K562 (cell line): ENCODE results near the gene PMPCB. TPM values are rescaled to one million over a fixed set of nuclear protein-coding genes. Genes with fewer than 3 reads are reported as not detected.
A peak's percentile ranks its signal among the peaks of the same experiment; 100 is the strongest.

Source experiments
- ATAC-seq: fragments of 200-7000 bp; cut with Tn5 transposase; 3 replicates; pipeline ENCODE4 v1.9.1; 2020; ENCODE audit warnings: moderate library complexity
- BruUV-seq: library from RNA; stranded (reverse); fragments of 400-500 nt; replicated peaks from 2 replicates; lab custom pipeline; 2021; lab: Mats Ljungman, UMichigan
- CTCF ChIA-PET: fragments of 300-600 bp; formaldehyde crosslinking; extraction: SDS; loops from one replicate; lab custom pipeline; 2021; ENCODE audit warnings: low intra/inter-chr PET ratio; lab: Yijun Ruan, JAX
- POLR2A ChIA-PET: fragments of 300-600, 350-650 bp; sonication (Branson Sonifier 250); formaldehyde crosslinking; extraction: SDS; loops from one replicate; lab custom pipeline; 2021; ENCODE audit warnings: antibody characterized with exemption, inconsistent platforms; lab: Yijun Ruan, JAX
- DNase-seq, 4 experiments: peaks; one replicate each; pipeline versions ENCODE4 v3.0.0 to v3.0.0-alpha.2; 2011 to 2018; ENCODE audit warnings: low spot score in 3 of 4, mixed read lengths in 3 of 4; ENCODE audit errors: extremely low read depth in 1 of 4
- FAIRE-seq: peaks from 2 replicates; lab custom pipeline; 2011; peaks lifted over from hg19 to GRCh38; lab: Jason Lieb, UNC
- H2AFZ ChIP-seq: 2 replicates; pipeline ENCODE4 v1.6.0; 2011; ENCODE audit warnings: low read depth, low read length, control low read depth, inconsistent platforms
- H3K27ac ChIP-seq: fragments of 200-600 bp; 3 replicates; pipeline ENCODE4 v1.8.0; 2011; ENCODE audit warnings: low read depth, mild to moderate bottlenecking, control low read depth, inconsistent platforms, low read length, moderate library complexity, mixed read lengths; ENCODE audit errors: extremely low read depth
- H3K27me3 ChIP-seq, 2 experiments: fragments of 300-600 bp in 1 of 2; 2 replicates in 1 of 2; 3 replicates in 1 of 2; pipeline versions ENCODE4 v1.6.0 to v1.8.0; 2011; ENCODE audit warnings: inconsistent platforms in 2 of 2, low read length in 2 of 2, mild to moderate bottlenecking in 1 of 2, mixed read lengths in 1 of 2, moderate library complexity in 1 of 2; ENCODE audit not compliant: control insufficient read depth in 2 of 2, insufficient read depth in 2 of 2
- H3K36me3 ChIP-seq: fragments of 300-600 bp; 3 replicates; pipeline ENCODE4 v1.8.0; 2011; ENCODE audit warnings: mild to moderate bottlenecking, low read length, inconsistent platforms; ENCODE audit not compliant: control insufficient read depth, insufficient read depth
- H3K4me1 ChIP-seq, 2 experiments: fragments of 200-600 bp in 1 of 2; replicated peaks in 1 of 2; 2 replicates in 1 of 2; 3 replicates in 1 of 2; pipeline versions ENCODE4 v1.5.1 to v1.8.0; 2011; ENCODE audit warnings: inconsistent platforms in 2 of 2, low read length in 2 of 2, mild to moderate bottlenecking in 1 of 2, mixed read lengths in 1 of 2, moderate library complexity in 1 of 2; ENCODE audit not compliant: control insufficient read depth in 2 of 2, insufficient read depth in 2 of 2
- H3K4me2 ChIP-seq: 2 replicates; pipeline ENCODE4 v1.6.1; 2011; ENCODE audit warnings: low read length, control low read depth, inconsistent platforms, mixed read lengths; ENCODE audit not compliant: insufficient read depth
- H3K4me3 ChIP-seq: fragments of 200-600 bp; sonication (generic), shearing (Covaris generic); 2 replicates; pipeline ENCODE4 v1.5.1; 2016; ENCODE audit warnings: control low read depth, inconsistent platforms
- H3K79me2 ChIP-seq: fragments of 200-600 bp; 3 replicates; pipeline ENCODE4 v1.8.0; 2011; ENCODE audit warnings: low read length, inconsistent platforms; ENCODE audit not compliant: control insufficient read depth, insufficient read depth
- H3K9ac ChIP-seq, 2 experiments: 2 replicates each; pipeline versions ENCODE4 v1.6.0 to v1.6.1; 2011; ENCODE audit warnings: low read depth in 2 of 2, low read length in 2 of 2, control low read depth in 1 of 2, inconsistent platforms in 1 of 2, mild to moderate bottlenecking in 1 of 2, mixed read lengths in 1 of 2; ENCODE audit not compliant: insufficient read depth in 1 of 2
- H3K9me1 ChIP-seq: one replicate; pipeline ENCODE4 v1.6.0; 2011; ENCODE audit warnings: inconsistent platforms, mild to moderate bottlenecking, low read length, moderate library complexity; ENCODE audit not compliant: control insufficient read depth, insufficient read depth
- H3K9me3 ChIP-seq: replicated peaks from 2 replicates; pipeline ENCODE4 v1.5.1; 2011; ENCODE audit warnings: low read depth, low read length, inconsistent platforms; ENCODE audit not compliant: control insufficient read depth, insufficient read depth
- H4K20me1 ChIP-seq: replicated peaks from 2 replicates; pipeline ENCODE4 v1.6.1; 2011; ENCODE audit warnings: low read length, inconsistent platforms, mixed read lengths; ENCODE audit not compliant: control insufficient read depth, insufficient read depth
- FUS ChIP-seq: fragments of 200-400 bp; formaldehyde crosslinking; optimal IDR thresholded peaks from 2 replicates; pipeline ENCODE3; 2017; ENCODE audit warnings: low read depth, low read length
- NCOA2 ChIP-seq, 2 experiments: fragments of 450-650 bp; IDR thresholded peaks; 2 replicates each; pipeline ENCODE4 v1.6.1; 2018; ENCODE audit warnings: mild to moderate bottlenecking in 2 of 2, moderate library complexity in 1 of 2; ENCODE audit not compliant: partially characterized antibody in 2 of 2
- NFIC ChIP-seq: fragments of 450-650 bp; IDR thresholded peaks from 2 replicates; pipeline ENCODE4 v1.6.1; 2017; ENCODE audit warnings: mild to moderate bottlenecking, inconsistent platforms
- NFIX ChIP-seq: fragments of 250-450 bp; sonication (Bioruptor Pico); IDR thresholded peaks from 2 replicates; pipeline ENCODE4 v1.4.0; 2020; ENCODE audit warnings: low read depth, mild to moderate bottlenecking, moderate library complexity
- RAD21 ChIP-seq, 2 experiments: fragments of 250-450 bp in 1 of 2; fragments of 450-650 bp in 1 of 2; sonication (Bioruptor Pico) in 1 of 2; formaldehyde crosslinking in 1 of 2; IDR thresholded peaks in 1 of 2; conservative IDR thresholded peaks in 1 of 2; 2 replicates each; pipeline versions ENCODE4 v1.4.0 to v1.8.0; 2020 to 2022; ENCODE audit warnings: mild to moderate bottlenecking in 2 of 2, moderate library complexity in 1 of 2
- RBM15 ChIP-seq: fragments of 200-400 bp; formaldehyde crosslinking; IDR thresholded peaks from 2 replicates; pipeline ENCODE4 v1.6.1; 2018; ENCODE audit warnings: mild to moderate bottlenecking, low read length, moderate library complexity; ENCODE audit not compliant: insufficient read depth
- SMAD1 ChIP-seq: fragments of 150-350 bp; IDR thresholded peaks from 2 replicates; pipeline ENCODE4 v1.6.1; 2014; ENCODE audit warnings: low read length, low read depth; ENCODE audit not compliant: partially characterized antibody
- XRCC3 ChIP-seq: fragments of 450-650 bp; IDR thresholded peaks from 2 replicates; pipeline ENCODE4 v1.6.1; 2017; ENCODE audit warnings: mild to moderate bottlenecking, moderate library complexity
- ZBTB8A ChIP-seq: fragments of 450-650 bp; IDR thresholded peaks from 2 replicates; pipeline ENCODE4 v1.6.1; 2018; ENCODE audit warnings: mild to moderate bottlenecking, moderate library complexity; ENCODE audit not compliant: partially characterized antibody
- WGBS: fragments of 100-300 bp; shearing (Covaris generic); methylation state at CpG from one replicate; pipeline ENCODE4 v1.1.6; 2016; ENCODE audit warnings: low coverage, mixed read lengths; ENCODE audit not compliant: insufficient coverage; ENCODE audit errors: missing lambda C conversion rate; 5-methylcytosine and 5-hydroxymethylcytosine counted together
- in situ Hi-C: fragments of 300-500 bp; cut with MboI; formaldehyde crosslinking; loops from 4 replicates; pipeline ENCODE4 v1.15.0; 2018; ENCODE audit warnings: inconsistent platforms, mixed read lengths
- intact Hi-C: fragments of 100-400 bp; cut with micrococcal nuclease; formaldehyde crosslinking; loops from 2 replicates; pipeline ENCODE4 v1.14.2; 2022
- polyA plus RNA-seq, 8 experiments: library from polyadenylated mRNA; depleted of rRNA in 4 of 8; stranded (reverse) in 5 of 8; unstranded in 3 of 8; fragments of >200 nt; fragmentation: Nextera tagmentation in 2 of 8; fragmentation: Illumina TruSeq in 1 of 8; extraction: Ambion mirVana in 2 of 8; extraction: Trizol in 1 of 8; gene quantifications; 2 replicates each; pipeline versions ENCODE4 v1.2.1 to v1.2.3, GENCODE V29; 2011 to 2014; ENCODE audit warnings: inconsistent platforms in 1 of 8, missing spikeins in 1 of 8
- total RNA-seq, 7 experiments: library from RNA; depleted of rRNA in 6 of 7; stranded (reverse); fragments of >200 nt in 6 of 7; fragmentation: Illumina TruSeq in 2 of 7; extraction: Trizol in 2 of 7; gene quantifications; 2 replicates each; pipeline versions ENCODE4 v1.2.1 to v1.2.3, GENCODE V29; 2011 to 2021; ENCODE audit warnings: low replicate concordance in 1 of 7

PMPCB gene
- total and polyA plus RNA-seq, 9 of the 15 experiments (the other 6 are each of a cell fraction or from before 2014, with no cell fraction given): 61.2 to 209 (median 105) TPM

GRCh38 chr7:103307503-103308231 is 10.4 kb downstream of the PMPCB start:
- Histone ChIP-seq H3K9ac (no peak overlapping the region), H4K20me1 (no peaks in the 10 kb centered on the region), H3K9me1 (no peaks in the 10 kb centered on the region), H3K27me3 (no peaks in the 10 kb centered on the region), H3K4me3 (no peak overlapping the region), H3K27ac (no peak overlapping the region), H3K9me3 (no peaks in the 10 kb centered on the region), H3K4me1 (no peaks in the 10 kb centered on the region), H3K36me3 (peaks cover 95% of the 10 kb centered on the region), H2AFZ (no peak overlapping the region), H3K4me2 (no peak overlapping the region), H3K79me2 (no peaks in the 10 kb centered on the region)
- ChIA-PET CTCF (no interaction called here), POLR2A (interaction anchor here (0.8 to 1.2 kb wide), 2 partner anchors 10 to 20 kb away, joined by 3 to 6 read pairs; no protein-coding TSS in a partner anchor)
- intact Hi-C loops: no loop called here
- DNase-seq (no peak), FAIRE-seq (no peak), ATAC-seq (no peak)
- WGBS: 84% methylated on average over 3 of the region's 3 CpGs
- in situ Hi-C loops: no loop called here
- BruUV-seq: no TSS peak
- TF ChIP-seq FUS (no peak), RAD21 (CRISPR knock-in tag; conservative IDR thresholded peaks at IDR 0.05 in 1 of 2, IDR thresholded peaks at IDR 0.05 in 1 of 2) (peak in 1 of 2 experiments; percentile 34; a peak in 2 of 4 replicates), NFIX (CRISPR knock-in tag) (peak; percentile 99), XRCC3 (no peak), NCOA2 (IDR thresholded peaks at IDR 0.05; ENCODE audit: partially characterized antibody in 2 of 2) (peak in 1 of 2 experiments; percentile 55), RBM15 (no peak), ZBTB8A (no peak), NFIC (peak; percentile 100), SMAD1 (peak; percentile 74)
- TF ChIP-seq, all 486 proteins: peak for 5
